SK-N-SH (cell line): ENCODE results near the gene TMEM256. TPM values are rescaled to one million over a fixed set of nuclear protein-coding genes. Genes with fewer than 3 reads are reported as not detected.

ENCODE experiments used
- CTCF ChIA-PET: fragments of 300-600, 350-600 bp; formaldehyde crosslinking; extraction: SDS; loops from one replicate; lab custom pipeline; 2021; lab: Yijun Ruan, JAX
- POLR2A ChIA-PET: fragments of 350-600 bp; sonication (Branson Sonifier 250); formaldehyde crosslinking; extraction: SDS; loops from one replicate; lab custom pipeline; 2020; ENCODE audit warnings: antibody characterized with exemption, inconsistent platforms; lab: Yijun Ruan, JAX
- DNase-seq: peaks from one replicate; pipeline ENCODE4 v3.0.0; 2012
- H2AFZ ChIP-seq: fragments of 200-600 bp; sonication (generic); 2 replicates; pipeline ENCODE4 v1.8.1; 2016; ENCODE audit warnings: antibody characterized with exemption, mild to moderate bottlenecking, low read depth
- H3F3A ChIP-seq: fragments of 200-600 bp; sonication (generic); replicated peaks from 2 replicates; pipeline ENCODE3; 2016; ENCODE audit warnings: antibody characterized with exemption, mild to moderate bottlenecking; ENCODE audit not compliant: insufficient read depth
- H3K27ac ChIP-seq, 2 experiments: fragments of 200-500 bp in 1 of 2; fragments of 200-600 bp in 1 of 2; sonication (Bioruptor generic) in 1 of 2; sonication (generic), shearing (Covaris generic) in 1 of 2; 2 replicates each; pipeline versions ENCODE4 v1.5.1 to v1.6.1; 2014 to 2016; ENCODE audit warnings: low read depth in 2 of 2, inconsistent platforms in 1 of 2, low read length in 1 of 2, mild to moderate bottlenecking in 1 of 2, mixed read lengths in 1 of 2
- H3K27me3 ChIP-seq: fragments of 200-600 bp; sonication (generic), shearing (Covaris generic); 2 replicates; pipeline ENCODE4 v1.6.1; 2016; ENCODE audit warnings: mixed run types; ENCODE audit not compliant: insufficient read depth
- H3K36me3 ChIP-seq, 2 experiments: fragments of 200-500 bp in 1 of 2; fragments of 200-600 bp in 1 of 2; sonication (Bioruptor generic) in 1 of 2; sonication (generic) in 1 of 2; replicated peaks in 1 of 2; 2 replicates each; pipeline versions ENCODE3 to v1.5.1; 2014 to 2016; ENCODE audit warnings: low read length in 1 of 2, mild to moderate bottlenecking in 1 of 2; ENCODE audit not compliant: insufficient read depth in 2 of 2, control insufficient read depth in 1 of 2
- H3K4me1 ChIP-seq, 2 experiments: fragments of 200-500 bp in 1 of 2; fragments of 200-600 bp in 1 of 2; sonication (Bioruptor generic) in 1 of 2; sonication (generic), shearing (Covaris generic) in 1 of 2; 2 replicates each; pipeline versions ENCODE4 v1.5.1 to v1.6.1; 2014 to 2016; ENCODE audit warnings: low read depth in 1 of 2, low read length in 1 of 2, mixed run types in 1 of 2; ENCODE audit not compliant: insufficient read depth in 2 of 2, control insufficient read depth in 1 of 2
- H3K4me2 ChIP-seq: fragments of 200-600 bp; sonication (generic), shearing (Covaris generic); 2 replicates; pipeline ENCODE4 v1.6.1; 2017; ENCODE audit warnings: mixed run types
- H3K4me3 ChIP-seq, 2 experiments: fragments of 200-500 bp in 1 of 2; fragments of 200-600 bp in 1 of 2; sonication (Bioruptor generic) in 1 of 2; sonication (generic), shearing (Covaris generic) in 1 of 2; 2 replicates each; pipeline versions ENCODE4 v1.5.1 to v1.8.1; 2014 to 2016; ENCODE audit warnings: low read depth in 2 of 2, inconsistent platforms in 1 of 2, low read length in 1 of 2, mild to moderate bottlenecking in 1 of 2, mixed read lengths in 1 of 2, moderate library complexity in 1 of 2
- H3K79me2 ChIP-seq: fragments of 200-600 bp; sonication (generic); 2 replicates; pipeline ENCODE4 v1.8.1; 2017; ENCODE audit warnings: mild to moderate bottlenecking; ENCODE audit not compliant: insufficient read depth
- H3K9ac ChIP-seq: fragments of 200-600 bp; sonication (generic); 2 replicates; pipeline ENCODE4 v1.6.1; 2017; ENCODE audit warnings: mixed run types
- H3K9me2 ChIP-seq: fragments of 200-600 bp; sonication (generic); 2 replicates; pipeline ENCODE4 v1.6.1; 2017; ENCODE audit warnings: mixed run types
- H3K9me3 ChIP-seq: fragments of 200-600 bp; sonication (generic); 2 replicates; pipeline ENCODE4 v1.6.1; 2017; ENCODE audit warnings: mixed run types, mild to moderate bottlenecking, moderate library complexity
- H4K20me1 ChIP-seq: fragments of 200-600 bp; sonication (generic); 2 replicates; pipeline ENCODE4 v1.6.1; 2017; ENCODE audit warnings: mild to moderate bottlenecking, mixed run types; ENCODE audit not compliant: insufficient read depth
- CTCF ChIP-seq: fragments of 200-600 bp; sonication (generic); IDR thresholded peaks from 2 replicates; pipeline ENCODE4 v1.6.1; 2017; ENCODE audit warnings: antibody characterized with exemption, mild to moderate bottlenecking, moderate library complexity
- FOXJ3 ChIP-seq: sonication (generic); formaldehyde crosslinking; IDR thresholded peaks from 2 replicates; pipeline ENCODE4 v1.5.1; 2020; ENCODE audit warnings: mild to moderate bottlenecking, missing genetic modification reagents
- FOXM1 ChIP-seq: IDR thresholded peaks from 2 replicates; pipeline ENCODE4 v1.4.0; 2012; ENCODE audit warnings: low read depth, mild to moderate bottlenecking
- GABPA ChIP-seq: IDR thresholded peaks from 2 replicates; pipeline ENCODE4 v1.4.0; 2012; ENCODE audit warnings: low read depth, mild to moderate bottlenecking
- GATA2 ChIP-seq: sonication (generic); formaldehyde crosslinking; IDR thresholded peaks from 2 replicates; pipeline ENCODE4 v1.5.0; 2020; ENCODE audit warnings: mild to moderate bottlenecking, missing genetic modification reagents
- JUND ChIP-seq: IDR thresholded peaks from 2 replicates; pipeline ENCODE4 v1.4.0; 2012
- MEF2A ChIP-seq: IDR thresholded peaks from 2 replicates; pipeline ENCODE4 v1.4.0; 2012; ENCODE audit warnings: low read depth, borderline replicate concordance
- MXI1 ChIP-seq: IDR thresholded peaks from 2 replicates; pipeline ENCODE4 v1.6.1; 2012; ENCODE audit warnings: mild to moderate bottlenecking, low read depth, low read length, improper control_type of control experiment
- NRF1 ChIP-seq: IDR thresholded peaks from 2 replicates; pipeline ENCODE4 v1.6.1; 2012; ENCODE audit warnings: low read depth, mild to moderate bottlenecking, low read length
- RAD21 ChIP-seq: IDR thresholded peaks from 2 replicates; pipeline ENCODE4 v1.6.1; 2012; ENCODE audit warnings: mild to moderate bottlenecking, low read length
- RCOR1 ChIP-seq: fragments of 150-350 bp; IDR thresholded peaks from 2 replicates; pipeline ENCODE4 v1.6.1; 2017; ENCODE audit warnings: antibody characterized with exemption, low read length
- RFX5 ChIP-seq: IDR thresholded peaks from 2 replicates; pipeline ENCODE4 v1.6.1; 2012; ENCODE audit warnings: mild to moderate bottlenecking, improper control_type of control experiment, low read length
- TCF12 ChIP-seq: IDR thresholded peaks from 2 replicates; pipeline ENCODE4 v1.4.0; 2012
- TEAD4 ChIP-seq: IDR thresholded peaks from 2 replicates; pipeline ENCODE4 v1.4.0; 2012; ENCODE audit warnings: mild to moderate bottlenecking, borderline replicate concordance; ENCODE audit not compliant: insufficient read depth
- YY1 ChIP-seq: IDR thresholded peaks from 2 replicates; pipeline ENCODE4 v1.4.0; 2012; ENCODE audit warnings: low read depth, mild to moderate bottlenecking
- WGBS: methylation state at CpG from one replicate; pipeline ENCODE4 v1.1.6; 2017; ENCODE audit warnings: low lambda C conversion rate; 5-methylcytosine and 5-hydroxymethylcytosine counted together
- polyA plus RNA-seq, 3 experiments: library from polyadenylated mRNA; depleted of rRNA; stranded (reverse); fragments of >200 nt; gene quantifications; 2 replicates each; pipeline ENCODE4 v1.2.3, GENCODE V29; 2012
- TF ChIP-seq, protein P1 (sequence below): IDR thresholded peaks from 2 replicates; pipeline ENCODE4 v1.6.1; 2012; ENCODE audit warnings: mild to moderate bottlenecking, low read depth, low read length, moderate library complexity
- TF ChIP-seq, protein P2 (sequence below): IDR thresholded peaks from 2 replicates; pipeline ENCODE4 v1.4.0; 2012; ENCODE audit warnings: low read depth

Gene TMEM256
- polyA plus RNA-seq, 1 of the 3 experiments (the other 2 are of a cell fraction) = 213 TPM

GRCh38 chr17:7393613-7394451 is 10.1 kb downstream of the TMEM256 start:
- Histone ChIP-seq H3K36me3 (peaks cover 18 to 31% of the 10 kb centered on the region in 2 experiments), H3K9me2 (no peaks in the 10 kb centered on the region), H3K79me2 (peaks cover 22% of the 10 kb centered on the region; the same call in 1 of the 2 replicates), H3K4me2 (peak overlapping the region; percentile 99), H3K27ac (peak overlapping the region; percentile 85 to 91; a peak in 3 of 4 replicates), H3K9me3 (no peaks in the 10 kb centered on the region), H3K4me1 (peaks cover 0 to 9% of the 10 kb centered on the region in 2 experiments; a peak in 1 of 4 replicates), H4K20me1 (no peaks in the 10 kb centered on the region), H3K9ac (peak overlapping the region; percentile 89), H2AFZ (peak overlapping the region; percentile 79; the same call in 1 of the 2 replicates), H3K27me3 (no peaks in the 10 kb centered on the region), H3K4me3 (peak overlapping the region; percentile 79 to 92), H3F3A (peaks cover 11% of the 10 kb centered on the region)
- peak; percentile 74 for DNase-seq
- 11% methylated on average over 29 of the region's 48 CpGs for WGBS
- POLR2A ChIA-PET = interaction anchor here (1.0 kb wide), 1 partner anchor 10 kb away, joined by 4 read pairs; the partner anchor contains the start of gene TMEM256
- CTCF ChIA-PET = interaction anchor here (1.1 to 2.5 kb wide), 5 partner anchors 9 to 109 kb away, joined by 3 to 13 read pairs (median 4); no protein-coding TSS in a partner anchor
- TF ChIP-seq RAD21 (peak; percentile 36), FOXJ3 (no peak), TEAD4 (no peak), RFX5 (no peak), MXI1 (0 out of 2 replicates have a peak, but pooled peaks have one; percentile 24), FOXM1 (no peak), CTCF (peak; percentile 32), JUND (no peak)

GRCh38 chr17:7392696-7393612 is 10.9 kb downstream of the TMEM256 start:
- ChIA-PET CTCF (interaction anchor here (0.7 to 2.5 kb wide), 6 partner anchors 8 to 167 kb away, joined by 3 to 13 read pairs (median 4); no protein-coding TSS in a partner anchor), POLR2A (no interaction called here)
- WGBS = 91% methylated on average over 22 of the region's 42 CpGs
- no peak overlapping the region; a peak in 1 of 4 replicates for H3K27ac ChIP-seq
- peaks cover 18 to 34% of the 10 kb centered on the region in 2 experiments for H3K36me3 ChIP-seq
- H4K20me1 ChIP-seq = no peaks in the 10 kb centered on the region
- H3K4me2 ChIP-seq = peak overlapping the region; percentile 99
- H3K9ac ChIP-seq = peak overlapping the region; percentile 89
- H3F3A ChIP-seq = peaks cover 11% of the 10 kb centered on the region
- no peaks in the 10 kb centered on the region for H3K9me3 ChIP-seq
- DNase-seq = peak; percentile 17
- H3K4me3 ChIP-seq = peak overlapping the region; percentile 79 to 92
- H3K9me2 ChIP-seq = no peaks in the 10 kb centered on the region
- H3K79me2 ChIP-seq = peaks cover 22% of the 10 kb centered on the region; the same call in 1 of the 2 replicates
- no peak overlapping the region for H2AFZ ChIP-seq
- peaks cover 0 to 9% of the 10 kb centered on the region in 2 experiments; a peak in 1 of 4 replicates for H3K4me1 ChIP-seq
- no peaks in the 10 kb centered on the region for H3K27me3 ChIP-seq
- no peak for TF ChIP-seq TCF12
- TF ChIP-seq, protein P1, sequence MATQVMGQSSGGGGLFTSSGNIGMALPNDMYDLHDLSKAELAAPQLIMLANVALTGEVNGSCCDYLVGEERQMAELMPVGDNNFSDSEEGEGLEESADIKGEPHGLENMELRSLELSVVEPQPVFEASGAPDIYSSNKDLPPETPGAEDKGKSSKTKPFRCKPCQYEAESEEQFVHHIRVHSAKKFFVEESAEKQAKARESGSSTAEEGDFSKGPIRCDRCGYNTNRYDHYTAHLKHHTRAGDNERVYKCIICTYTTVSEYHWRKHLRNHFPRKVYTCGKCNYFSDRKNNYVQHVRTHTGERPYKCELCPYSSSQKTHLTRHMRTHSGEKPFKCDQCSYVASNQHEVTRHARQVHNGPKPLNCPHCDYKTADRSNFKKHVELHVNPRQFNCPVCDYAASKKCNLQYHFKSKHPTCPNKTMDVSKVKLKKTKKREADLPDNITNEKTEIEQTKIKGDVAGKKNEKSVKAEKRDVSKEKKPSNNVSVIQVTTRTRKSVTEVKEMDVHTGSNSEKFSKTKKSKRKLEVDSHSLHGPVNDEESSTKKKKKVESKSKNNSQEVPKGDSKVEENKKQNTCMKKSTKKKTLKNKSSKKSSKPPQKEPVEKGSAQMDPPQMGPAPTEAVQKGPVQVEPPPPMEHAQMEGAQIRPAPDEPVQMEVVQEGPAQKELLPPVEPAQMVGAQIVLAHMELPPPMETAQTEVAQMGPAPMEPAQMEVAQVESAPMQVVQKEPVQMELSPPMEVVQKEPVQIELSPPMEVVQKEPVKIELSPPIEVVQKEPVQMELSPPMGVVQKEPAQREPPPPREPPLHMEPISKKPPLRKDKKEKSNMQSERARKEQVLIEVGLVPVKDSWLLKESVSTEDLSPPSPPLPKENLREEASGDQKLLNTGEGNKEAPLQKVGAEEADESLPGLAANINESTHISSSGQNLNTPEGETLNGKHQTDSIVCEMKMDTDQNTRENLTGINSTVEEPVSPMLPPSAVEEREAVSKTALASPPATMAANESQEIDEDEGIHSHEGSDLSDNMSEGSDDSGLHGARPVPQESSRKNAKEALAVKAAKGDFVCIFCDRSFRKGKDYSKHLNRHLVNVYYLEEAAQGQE = no peak
- no peak for TF ChIP-seq GABPA
- TF ChIP-seq RCOR1 = no peak
- TF ChIP-seq MXI1 = no peak
- TF ChIP-seq, protein P2, sequence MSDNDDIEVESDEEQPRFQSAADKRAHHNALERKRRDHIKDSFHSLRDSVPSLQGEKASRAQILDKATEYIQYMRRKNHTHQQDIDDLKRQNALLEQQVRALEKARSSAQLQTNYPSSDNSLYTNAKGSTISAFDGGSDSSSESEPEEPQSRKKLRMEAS = no peak
- no peak for TF ChIP-seq MEF2A
- TF ChIP-seq NRF1 = no peak
- TF ChIP-seq GATA2 (CRISPR knock-in tag) = no peak
- TF ChIP-seq YY1 = no peak
